ENCODE measurements around the gene MAP3K1.

MAP3K1 gene

GRCh38 chr5:56910210-56910965 lies 95.0 kb downstream of the MAP3K1 start:
- peak; percentile 34 for DNase-seq

- DNase-seq, result no peak
These were observed 98.4 kb downstream of the MAP3K1 start for GRCh38 chr5:56913766-56914165.

DNA sequence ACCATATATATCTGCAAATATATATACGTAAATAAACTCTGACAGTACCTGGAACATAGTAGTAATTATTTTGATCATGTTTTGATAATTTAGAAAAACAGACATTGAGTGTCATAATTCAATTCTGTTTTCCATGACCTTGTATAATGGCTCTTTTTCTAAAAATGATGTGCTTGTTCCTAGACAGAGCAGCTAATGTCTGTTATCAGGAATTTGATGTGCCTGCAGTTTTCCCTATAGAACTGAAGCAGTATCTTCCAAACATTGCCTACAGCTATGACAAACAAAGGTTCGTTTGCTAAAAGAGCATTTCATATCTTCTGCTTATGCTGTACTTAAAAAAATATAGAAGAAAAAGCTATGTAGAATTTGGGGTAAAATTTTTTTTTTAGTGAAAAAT lies 99.3 kb downstream of the MAP3K1 start:
- DNase-seq, result no peak

GRCh38 chr5:56917534-56917933 lies 102.2 kb downstream of the MAP3K1 start:
- no peak for DNase-seq

DNA sequence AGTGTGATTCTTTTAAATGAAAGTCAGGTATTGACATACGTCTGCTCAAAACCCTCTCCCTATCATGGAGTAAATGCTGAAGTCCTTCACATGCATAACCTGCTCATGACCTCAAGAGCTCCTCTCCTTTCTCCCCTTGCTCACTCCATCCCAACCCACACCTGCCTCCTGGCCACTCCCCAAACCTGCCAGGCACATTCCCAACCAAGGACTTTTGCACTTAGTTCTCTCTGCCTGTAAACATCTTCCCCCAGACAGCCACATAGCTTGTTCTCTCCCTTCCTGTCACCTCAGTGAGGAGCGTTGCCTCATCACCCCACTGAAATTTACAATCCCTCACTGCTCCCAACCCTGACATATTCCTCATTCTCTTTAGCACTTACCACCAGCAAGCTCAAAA lies 102.7 kb downstream of the MAP3K1 start:
- DNase-seq, result no peak

DNA sequence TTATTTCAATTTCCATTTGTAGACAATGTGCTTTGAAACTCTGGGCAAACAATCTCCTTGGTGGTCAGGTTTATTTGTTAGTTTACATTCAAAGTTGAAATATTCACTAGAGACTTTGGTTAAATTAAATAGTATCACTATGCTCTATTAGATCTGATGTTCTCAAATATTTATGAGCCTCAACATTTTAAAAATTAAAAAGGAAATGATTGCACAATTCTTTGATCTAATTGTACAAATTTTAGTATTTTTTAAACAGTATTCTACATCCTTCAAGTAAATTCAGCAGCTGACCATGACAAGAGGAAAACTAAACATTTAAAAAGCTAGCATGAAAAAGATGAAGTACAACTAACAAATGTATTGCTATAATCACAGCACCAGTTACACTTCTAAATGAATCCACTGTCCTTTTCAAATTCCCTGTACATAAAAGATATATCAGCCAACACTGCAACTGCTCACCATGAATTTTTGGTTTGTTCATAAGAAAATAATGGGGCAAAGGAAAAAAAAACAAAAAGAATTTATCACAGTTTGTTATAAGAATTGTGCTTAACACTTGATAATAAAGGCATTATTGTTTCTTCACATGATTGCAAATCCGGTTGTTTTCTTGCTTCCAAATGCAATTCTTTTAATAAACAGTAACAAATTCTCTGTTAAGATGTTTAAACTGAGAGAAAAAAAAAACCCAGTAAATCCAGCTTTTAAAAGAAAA lies 104.8 kb downstream of the MAP3K1 start:
- DNase-seq, result no peak

DNA sequence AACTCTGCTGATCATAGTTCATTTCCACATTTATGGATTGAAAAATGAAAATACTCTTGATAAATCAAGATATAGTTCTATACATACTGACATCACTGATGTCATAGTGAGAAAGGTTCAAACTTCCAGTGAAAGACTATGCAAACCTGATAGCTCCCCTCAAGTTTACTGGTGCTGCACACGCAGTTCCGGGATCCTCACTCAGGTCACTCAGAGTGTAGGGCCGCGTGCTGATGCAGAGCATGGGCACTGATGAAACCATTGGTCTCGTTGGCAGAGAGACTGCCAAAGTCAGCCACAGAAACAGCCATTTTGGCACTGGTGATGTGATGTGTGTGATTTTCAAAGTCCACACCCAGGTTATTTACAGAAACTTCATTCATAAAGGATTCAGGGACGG lies 107.6 kb downstream of the MAP3K1 start:
- DNase-seq, result no peak

GRCh38 chr5:56934325-56934724 lies 119.0 kb downstream of the MAP3K1 start:
- DNase-seq, result no peak

- no peak for DNase-seq
These were observed 123.5 kb downstream of the MAP3K1 start for GRCh38 chr5:56938858-56939257.

DNA sequence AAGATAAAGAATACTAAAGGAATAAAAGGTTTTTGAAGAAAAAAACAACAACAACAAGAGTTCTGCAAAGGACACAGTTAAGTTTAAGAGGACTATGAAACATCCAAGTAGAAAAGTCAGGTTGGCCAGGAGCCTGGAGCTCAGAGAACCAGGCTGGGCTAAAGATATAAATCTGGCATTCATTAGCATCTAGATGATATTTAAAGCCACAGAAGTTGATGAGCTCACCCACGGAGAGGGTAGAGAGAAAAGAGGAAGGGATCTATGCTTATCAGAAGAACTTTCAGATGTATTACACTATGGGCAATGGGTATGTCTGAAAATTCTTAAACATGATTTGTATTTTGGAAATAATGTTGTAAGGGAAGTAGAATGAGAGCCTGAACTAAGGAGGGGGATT lies 126.6 kb downstream of the MAP3K1 start:
- DNase-seq, result no peak

All from stimulated activated CD4-positive, alpha-beta T cell treated with anti-CD3 and anti-CD28 coated beads, Interleukin-12 subunit alpha, Interleukin-12 subunit beta, amount 100 ng/mL, for 4 hours (primary cell).